GM10266 (cell line): Measurements from ENCODE around the gene EHD1.
A peak's percentile ranks its signal among the peaks of the same experiment; 100 is the strongest.

Experiments
- DNase-seq: peaks from one replicate; pipeline ENCODE4 v3.0.0; 2012; ENCODE audit errors: extremely low spot score
- CTCF ChIP-seq: IDR thresholded peaks from 2 replicates; pipeline ENCODE4 v1.5.1; 2012; ENCODE audit warnings: mild to moderate bottlenecking, low read depth; ENCODE audit not compliant: control insufficient read depth, insufficient read depth; ENCODE audit errors: missing control alignments

EHD1 gene

DNA sequence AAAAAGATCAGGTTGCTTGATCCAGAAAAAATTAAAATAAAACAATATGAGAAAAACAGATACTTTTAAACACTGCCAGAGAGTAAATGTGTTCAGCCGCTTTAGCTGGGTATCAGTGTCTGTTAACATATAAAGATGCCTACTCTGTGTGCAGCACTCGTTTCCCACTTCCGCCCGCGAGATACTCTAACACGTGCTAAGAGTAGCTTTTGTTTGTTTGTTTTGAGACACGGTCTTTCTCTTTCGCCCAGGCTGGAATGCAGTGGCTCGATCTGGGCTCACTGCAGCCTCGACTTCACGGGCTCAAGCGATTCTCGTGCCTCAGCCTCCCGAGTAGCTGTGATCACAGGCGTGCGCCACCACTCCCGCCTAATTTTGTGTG, 67.5 kb downstream of the EHD1 start:
- no peak for DNase-seq
- no peak for TF ChIP-seq CTCF

GRCh38 chr11:64810271-64810890, 68.0 kb downstream of the EHD1 start, which contains the start of gene MEN1:
Gene MEN1 (minus strand): TSS chr11:64810551. CDS start chr11:64810109, 442 bp downstream.
- TF ChIP-seq CTCF = no peak
- DNase-seq = peak; percentile 92

DNA sequence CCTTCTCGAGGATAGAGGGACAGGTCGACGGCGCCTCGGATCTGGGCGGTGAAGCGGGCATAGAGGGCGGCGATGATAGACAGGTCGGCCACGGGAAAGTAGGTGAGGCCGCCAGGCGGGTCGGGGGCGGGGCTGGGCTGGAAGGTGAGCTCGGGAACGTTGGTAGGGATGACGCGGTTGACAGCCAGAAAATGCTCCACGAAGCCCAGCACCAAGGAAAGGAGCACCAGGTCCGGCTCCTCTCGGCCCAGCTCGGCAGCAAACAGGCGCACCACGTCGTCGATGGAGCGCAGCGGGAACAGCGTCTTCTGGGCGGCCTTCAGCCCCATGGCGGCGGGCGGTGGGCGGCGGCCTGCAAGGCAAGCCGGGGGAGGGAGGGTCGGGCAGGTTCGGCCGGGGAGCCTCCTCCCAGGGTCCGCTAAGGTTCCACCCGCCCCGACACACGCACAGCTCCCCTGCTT, 68.6 kb downstream of the EHD1 start:
- TF ChIP-seq CTCF = no peak
- DNase-seq = peak; percentile 53

DNA sequence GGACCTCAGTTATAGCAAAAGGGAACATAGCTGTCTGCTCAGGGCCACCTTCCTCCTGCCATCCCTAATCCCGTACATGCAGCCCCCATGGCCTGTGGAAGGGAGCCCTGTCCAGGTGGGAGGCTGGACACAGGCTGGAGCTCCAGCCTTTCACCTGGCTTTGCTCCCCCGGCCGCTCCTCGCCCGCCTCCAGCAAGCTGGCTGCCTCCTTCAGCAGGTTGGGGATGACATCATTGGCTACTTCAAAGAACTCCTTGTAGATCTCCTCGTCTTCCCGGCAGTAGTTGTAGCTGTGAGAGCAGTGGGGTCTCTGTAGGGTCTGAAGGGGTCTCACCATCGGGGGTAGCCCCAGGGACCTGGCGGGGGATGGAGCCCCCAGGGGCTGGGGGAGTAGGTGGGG, 72.9 kb downstream of the EHD1 start:
- no peak for DNase-seq
- TF ChIP-seq CTCF = no peak

GRCh38 chr11:64804346-64805210, 73.8 kb downstream of the EHD1 start:
- DNase-seq = no peak
- no peak for TF ChIP-seq CTCF

- no peak for TF ChIP-seq CTCF
- no peak for DNase-seq
Observed at GRCh38 chr11:64803846-64804345, 74.5 kb downstream of the EHD1 start.
